ENCODE data around the gene CDK17. TPM values are rescaled to one million over a fixed set of nuclear protein-coding genes. Genes with fewer than 3 reads are reported as not detected.

The CDK17 gene
- total and polyA plus RNA-seq, 2 of the 8 experiments (the other 6 are each of a cell fraction or from before 2014, with no cell fraction given): 5.8 to 20.0 TPM

DNA sequence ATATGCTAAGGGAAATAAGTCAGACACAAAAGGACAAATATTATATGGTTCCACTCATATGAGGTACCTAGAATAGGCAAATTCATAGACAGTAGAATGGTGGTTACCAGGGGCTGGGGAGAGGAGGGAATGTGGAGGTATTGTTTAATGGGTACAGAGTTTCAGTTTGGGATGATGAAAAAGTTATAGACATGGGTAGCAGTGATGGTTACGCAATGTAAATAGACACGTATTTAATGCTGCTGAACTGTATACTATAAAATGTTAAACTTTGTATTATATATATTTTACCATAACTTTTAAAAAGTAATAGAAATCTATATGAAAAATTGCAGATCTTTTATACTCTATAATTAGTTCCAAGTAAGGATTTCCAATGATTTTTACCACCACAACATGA is 71.2 kb downstream of the CDK17 start (continued):
- TF ChIP-seq NRF1 (IDR thresholded peaks at IDR 0.05; ENCODE audit: low read depth, low read length): no peak
- TF ChIP-seq, protein P1, sequence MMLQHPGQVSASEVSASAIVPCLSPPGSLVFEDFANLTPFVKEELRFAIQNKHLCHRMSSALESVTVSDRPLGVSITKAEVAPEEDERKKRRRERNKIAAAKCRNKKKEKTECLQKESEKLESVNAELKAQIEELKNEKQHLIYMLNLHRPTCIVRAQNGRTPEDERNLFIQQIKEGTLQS (IDR thresholded peaks at IDR 0.05; ENCODE audit: insufficient read depth, low read depth, low read length): no peak
